DMS79 (cell line): ENCODE results near the gene XYLB.

Experiments
- DNase-seq: peaks from one replicate; lab custom pipeline; 2025; lab: John Stamatoyannopoulos, UW

Gene XYLB

DNA sequence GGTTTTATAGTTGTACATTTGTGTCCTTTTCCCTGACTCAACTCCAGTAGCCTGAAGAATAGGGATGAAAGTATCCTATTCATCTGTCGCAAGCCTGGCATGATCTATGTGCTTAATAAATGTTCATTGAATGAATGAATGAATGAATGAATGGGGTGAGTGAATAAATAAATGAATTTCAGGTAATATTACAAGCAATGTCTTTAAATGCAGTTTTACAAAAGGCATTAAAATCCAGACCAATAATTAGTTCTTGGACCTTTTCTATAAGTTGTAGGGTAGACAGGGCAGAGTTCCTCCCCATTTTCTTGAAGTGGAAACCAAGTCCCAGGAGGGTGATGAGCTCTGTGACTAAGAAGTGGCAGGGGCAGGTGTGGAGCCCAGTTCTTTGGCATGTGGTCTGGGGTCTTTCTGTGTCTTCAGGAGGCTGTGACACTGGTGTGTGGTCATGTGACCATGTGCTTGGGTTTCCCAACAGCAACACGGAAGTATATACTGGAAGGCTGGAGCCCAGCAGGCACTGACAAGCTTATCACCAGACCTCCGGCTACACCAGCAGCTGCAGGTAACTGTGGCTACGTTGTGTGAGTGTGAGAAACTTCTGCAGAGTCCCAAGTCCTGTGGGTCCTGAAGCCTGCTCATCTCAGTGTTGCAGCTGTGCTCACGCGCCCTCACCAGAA is 18.3 kb downstream of the XYLB start:
- no peak for DNase-seq

DNA sequence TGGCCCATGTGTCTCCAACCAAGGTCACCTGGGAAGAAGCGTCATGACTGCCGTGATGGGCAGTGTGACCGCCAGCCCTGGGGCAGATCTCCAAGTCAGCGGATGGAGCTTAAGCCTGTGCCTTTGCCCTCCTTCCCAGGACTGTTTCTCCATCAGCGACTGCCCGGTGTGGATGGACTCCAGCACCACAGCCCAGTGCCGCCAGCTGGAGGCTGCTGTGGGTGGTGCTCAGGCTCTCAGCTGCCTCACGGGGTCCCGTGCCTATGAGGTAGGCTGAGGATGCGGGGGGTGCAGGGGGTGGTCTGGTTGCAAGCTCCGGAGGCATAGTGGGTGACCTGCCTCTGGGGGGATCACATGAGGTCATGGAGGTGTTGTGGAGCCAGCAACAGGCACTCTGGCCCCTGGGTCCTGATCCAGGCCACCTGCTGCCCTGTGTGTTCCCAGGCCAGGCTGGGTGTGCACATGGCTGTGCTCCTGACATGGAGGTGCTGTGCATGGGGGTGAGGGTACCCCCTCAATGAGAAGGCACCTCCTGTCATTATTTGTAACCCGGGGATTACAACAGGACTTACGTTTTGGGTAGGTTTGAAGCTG is 19.0 kb downstream of the XYLB start:
- no peak for DNase-seq

- no peak for DNase-seq
These were observed 19.5 kb downstream of the XYLB start for GRCh38 chr3:38366082-38366481.

GRCh38 chr3:38367779-38368178 is 21.2 kb downstream of the XYLB start:
- DNase-seq: no peak

DNA sequence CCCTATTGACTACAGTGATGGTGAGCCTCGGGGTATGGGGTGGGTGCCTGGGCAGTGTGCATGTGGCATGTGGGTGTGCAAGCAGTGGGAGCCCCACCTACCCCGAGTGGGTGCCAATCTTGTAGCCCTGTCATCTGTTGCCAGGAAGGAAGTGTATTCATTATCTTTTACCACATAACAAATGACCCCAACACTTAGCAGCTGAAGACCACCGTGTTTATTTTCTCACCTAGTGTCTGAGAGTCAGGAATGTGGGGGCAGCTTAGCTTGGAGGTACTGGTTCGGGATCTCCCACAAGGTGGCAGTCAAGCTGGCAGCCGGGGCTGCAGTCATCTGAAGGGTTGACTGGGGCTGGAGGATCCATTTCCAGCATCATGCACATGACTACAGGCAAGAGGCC is 21.7 kb downstream of the XYLB start:
- DNase-seq: no peak

DNA sequence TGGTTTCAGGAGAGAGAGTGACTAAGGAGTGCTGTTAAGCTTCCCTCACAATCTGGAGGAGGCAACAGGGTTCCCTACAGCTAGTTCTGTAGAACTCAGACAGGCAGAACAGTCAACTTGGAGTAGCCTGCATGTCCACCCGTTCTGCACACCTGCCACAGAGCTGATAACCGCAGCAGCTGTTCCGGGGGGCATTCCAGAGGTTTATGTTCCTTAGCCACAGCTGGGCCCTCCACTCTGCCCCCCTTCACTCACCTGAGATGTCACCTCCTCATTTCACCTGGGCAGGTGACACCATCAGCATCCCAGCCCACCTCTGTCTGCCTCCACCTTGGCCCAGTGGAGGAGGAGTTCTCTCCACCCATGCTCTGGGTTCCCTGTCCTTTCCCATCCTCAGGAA is 22.6 kb downstream of the XYLB start:
- DNase-seq: no peak

GRCh38 chr3:38370149-38370548 is 23.6 kb downstream of the XYLB start:
- DNase-seq: no peak

- no peak for DNase-seq
These were observed 24.3 kb downstream of the XYLB start for GRCh38 chr3:38370861-38371260.

DNA sequence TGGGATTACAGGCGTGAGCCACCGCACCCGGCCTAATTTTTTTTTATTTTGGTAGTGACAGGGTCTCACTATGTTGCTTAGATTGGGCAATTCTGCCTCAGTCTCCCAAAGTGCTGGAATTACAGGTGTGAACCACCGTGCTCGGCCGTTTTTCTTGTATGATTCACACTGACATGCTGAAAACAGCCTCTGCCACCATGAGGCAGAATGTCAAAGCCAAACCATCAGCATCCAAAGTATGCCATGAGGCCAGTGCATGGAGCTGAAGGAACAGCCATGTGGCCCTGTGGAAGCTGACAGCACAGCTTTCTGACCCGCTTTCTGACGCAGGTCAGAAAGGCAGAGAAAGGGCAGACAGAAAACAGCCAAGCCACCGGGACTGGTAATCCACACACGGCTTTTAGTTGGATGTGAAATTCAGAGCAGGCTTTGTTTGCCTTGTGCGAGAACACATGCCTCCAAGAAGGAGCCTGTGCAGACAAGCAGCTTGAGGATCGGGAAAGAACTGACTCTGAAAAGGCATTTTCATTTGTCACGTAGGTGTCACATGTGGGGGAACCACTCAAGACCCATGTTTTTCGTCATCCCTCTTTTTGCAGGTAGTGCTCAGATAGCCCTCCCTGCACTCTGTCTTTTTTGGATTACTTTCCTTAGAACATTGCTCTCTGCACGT is 25.1 kb downstream of the XYLB start:
- DNase-seq: no peak

GRCh38 chr3:38372214-38372601 is 25.6 kb downstream of the XYLB start:
- no peak for DNase-seq

DNA sequence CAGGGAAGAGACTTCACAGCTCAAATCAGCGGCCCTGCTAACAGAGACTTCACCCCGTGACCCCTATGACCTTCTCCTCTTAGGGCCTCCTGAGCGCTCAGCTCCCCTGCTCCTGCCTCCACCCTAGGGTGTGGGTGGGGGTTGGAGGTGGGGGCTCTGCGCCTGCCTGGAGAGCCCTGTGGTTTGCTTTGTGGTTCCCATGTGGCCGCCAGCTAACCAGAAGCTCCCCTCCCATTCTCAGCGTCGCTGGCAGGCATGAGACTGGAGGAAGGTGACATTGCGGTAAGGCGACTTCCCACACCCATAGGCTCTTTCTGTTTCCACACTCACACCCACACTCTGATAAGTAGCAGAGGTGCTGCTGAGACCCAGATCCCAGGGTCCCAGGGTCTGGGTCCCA is 27.6 kb downstream of the XYLB start:
- no peak for DNase-seq

GRCh38 chr3:38375072-38375471 is 28.5 kb downstream of the XYLB start:
- no peak for DNase-seq

GRCh38 chr3:38375488-38376097 is 29.0 kb downstream of the XYLB start:
- no peak for DNase-seq

- DNase-seq: no peak
These were observed 29.7 kb downstream of the XYLB start for GRCh38 chr3:38376098-38376816.

DNA sequence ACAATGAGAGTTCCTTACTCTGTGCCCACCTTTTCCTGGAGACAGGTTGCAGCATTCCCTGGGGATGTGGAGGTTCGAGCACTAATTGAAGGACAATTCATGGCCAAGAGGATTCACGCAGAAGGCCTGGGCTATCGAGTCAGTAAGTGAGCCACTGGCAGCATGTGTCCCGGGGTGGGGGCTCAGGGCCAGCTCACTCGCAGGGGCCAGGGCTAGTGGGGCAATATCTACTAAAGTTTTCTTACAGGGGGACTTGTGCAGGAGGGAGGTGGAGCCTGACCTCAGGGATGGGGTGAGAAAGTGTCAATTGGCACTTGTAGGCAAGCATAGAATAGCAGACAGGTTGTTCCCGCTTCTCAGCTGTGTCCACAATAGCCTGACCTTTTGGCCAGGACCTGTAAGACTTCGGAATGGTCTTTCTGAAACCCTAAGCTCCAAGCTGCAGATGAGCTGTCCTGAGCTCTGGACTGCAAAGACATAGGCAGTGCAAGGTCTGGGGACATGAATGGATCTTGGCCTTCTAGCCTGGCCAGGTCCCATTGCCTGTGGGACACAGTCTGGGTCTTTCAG is 32.7 kb downstream of the XYLB start:
- DNase-seq: no peak

DNA sequence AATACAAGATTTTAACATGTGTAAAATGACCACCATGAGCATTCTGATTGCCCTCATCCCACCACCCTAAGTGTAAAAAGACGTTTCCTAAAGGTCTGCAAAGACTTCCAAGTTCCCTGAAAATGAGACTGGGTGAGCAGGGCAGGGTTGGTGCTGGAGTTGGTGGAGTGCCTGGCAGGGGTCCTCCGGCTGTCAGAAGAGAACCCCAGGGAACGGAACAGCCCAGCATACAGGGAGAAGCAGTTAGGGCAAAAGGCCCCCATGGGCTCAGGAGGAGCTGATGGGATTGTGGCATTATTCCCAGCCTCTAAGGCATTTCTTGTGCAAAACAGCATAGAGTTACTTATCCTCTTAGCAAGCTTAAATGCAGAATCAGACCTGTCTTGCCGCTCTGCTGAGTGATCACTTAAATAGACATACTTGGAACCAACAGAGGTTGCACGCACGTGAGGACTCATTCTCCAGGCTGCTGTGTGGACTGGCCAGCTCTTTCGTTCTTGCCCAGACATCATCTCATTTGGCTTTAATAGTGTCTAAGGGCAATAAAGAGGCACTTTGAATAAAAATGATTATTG is 36.0 kb downstream of the XYLB start:
- peak; percentile 3 for DNase-seq

GRCh38 chr3:38383156-38383875 is 36.7 kb downstream of the XYLB start:
- DNase-seq: no peak

DNA sequence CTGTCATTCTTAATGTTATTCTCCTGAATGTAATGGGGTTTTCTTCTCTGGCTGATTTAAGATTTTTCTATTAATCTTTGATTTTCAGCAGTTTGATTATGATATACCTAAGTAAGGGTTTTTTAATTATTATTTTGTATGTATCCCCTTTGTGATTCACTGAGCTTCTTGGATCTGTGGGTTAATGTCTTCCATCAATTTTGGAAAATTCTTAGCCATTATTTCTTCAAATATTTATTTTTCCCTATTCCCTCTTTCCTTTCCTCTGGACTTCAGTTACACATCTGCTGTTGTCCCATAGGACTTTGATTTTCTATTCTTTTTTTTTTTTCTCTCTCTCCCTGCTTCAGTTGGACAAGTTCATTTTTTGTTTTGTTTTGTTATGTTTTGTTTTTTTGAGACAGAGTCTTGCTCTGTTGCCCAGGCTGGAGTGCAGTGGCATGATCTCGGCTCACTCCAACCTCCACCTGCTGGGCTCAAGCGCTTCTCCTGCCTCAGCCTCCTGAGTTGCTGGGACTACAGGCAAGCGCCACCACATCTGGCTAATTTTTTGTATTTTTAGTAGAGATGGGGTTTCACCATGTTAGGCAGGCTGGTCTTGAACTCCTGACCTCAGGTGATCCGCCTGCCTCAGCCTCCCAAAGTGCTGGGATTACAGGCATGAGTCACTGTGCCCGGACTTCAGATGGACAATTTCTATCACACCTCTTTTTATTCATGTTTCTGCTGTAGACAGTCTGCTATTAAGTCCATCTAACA is 40.6 kb downstream of the XYLB start:
- no peak for DNase-seq

- no peak for DNase-seq
These were observed 41.3 kb downstream of the XYLB start for GRCh38 chr3:38387862-38388261.

- DNase-seq: no peak
These were observed 46.1 kb downstream of the XYLB start for GRCh38 chr3:38392604-38393163.
